ENCODE data around the gene RPL27.
"Not testable (repeated sequence)": the region's sequence is repeated elsewhere in the genome, so short reads cannot be mapped to it uniquely, and the experiment has no call there.

The RPL27 gene

GRCh38 chr17:42997390-42997983 lies 732 bp upstream of the RPL27 start:
- no peak for DNase-seq

- DNase-seq: no peak
These were observed 845 bp downstream of the RPL27 start for GRCh38 chr17:42999003-42999525.

- not testable (repeated sequence) for DNase-seq
These were observed 2.7 kb downstream of the RPL27 start for GRCh38 chr17:43000894-43001293.

GRCh38 chr17:43003542-43004172 lies 5.4 kb downstream of the RPL27 start:
- DNase-seq: no peak

GRCh38 chr17:43006639-43007551 lies 8.7 kb downstream of the RPL27 start, which contains the start of gene IFI35:
TSS of gene IFI35 (plus strand) at chr17:43006784. CDS start at chr17:43006948, 164 bp downstream.
- DNase-seq: peak; percentile 16

- DNase-seq: no peak
These were observed 12.6 kb downstream of the RPL27 start for GRCh38 chr17:43010667-43011308.

- no peak for DNase-seq
These were observed 13.7 kb downstream of the RPL27 start for GRCh38 chr17:43011728-43012472.

GRCh38 chr17:43013296-43013695 lies 15.1 kb downstream of the RPL27 start:
- DNase-seq: no peak

- DNase-seq: no peak
These were observed 15.9 kb downstream of the RPL27 start for GRCh38 chr17:43014020-43014648.

- no peak for DNase-seq
These were observed 16.7 kb downstream of the RPL27 start for GRCh38 chr17:43014649-43015542.

GRCh38 chr17:43015579-43015978 lies 17.4 kb downstream of the RPL27 start:
- no peak for DNase-seq

GRCh38 chr17:43016216-43016615 lies 18.0 kb downstream of the RPL27 start:
- DNase-seq: no peak

- no peak for DNase-seq
These were observed 20.0 kb downstream of the RPL27 start for GRCh38 chr17:43018008-43018853.

- DNase-seq: no peak
These were observed 20.7 kb downstream of the RPL27 start for GRCh38 chr17:43018932-43019331.

GRCh38 chr17:43019418-43019817 lies 21.2 kb downstream of the RPL27 start:
- no peak for DNase-seq

- DNase-seq: no peak
These were observed 21.9 kb downstream of the RPL27 start for GRCh38 chr17:43020030-43020621.

GRCh38 chr17:43020789-43021740 lies 22.8 kb downstream of the RPL27 start:
- DNase-seq: no peak
